GM23338 (cell line): ENCODE results near the gene FEN1.

Source experiments
- CREB1 ChIP-seq: fragments of 250-450 bp; sonication (Bioruptor Pico); IDR thresholded peaks from 2 replicates; pipeline ENCODE4 v1.5.0; 2020; ENCODE audit warnings: low read depth, mild to moderate bottlenecking, moderate library complexity
- CTCF ChIP-seq, 2 experiments: fragments of 200-600 bp in 1 of 2; sonication (generic) in 1 of 2; conservative IDR thresholded peaks; 2 replicates each; pipeline versions ENCODE4 v1.5.1 to v1.6.1; 2016 to 2017; ENCODE audit warnings: antibody characterized with exemption in 2 of 2, low read depth in 2 of 2, mild to moderate bottlenecking in 2 of 2, moderate library complexity in 1 of 2
- EZH2 ChIP-seq: fragments of 200-600 bp; sonication (generic); IDR thresholded peaks from one replicate; pipeline ENCODE4 v1.8.0; 2017; ENCODE audit warnings: antibody characterized with exemption, mild to moderate bottlenecking, low read depth; ENCODE audit not compliant: unreplicated experiment
- EZH2phosphoT487 ChIP-seq: fragments of 200-600 bp; sonication (generic); IDR thresholded peaks from one replicate; pipeline ENCODE4 v1.8.1; 2018; ENCODE audit warnings: antibody characterized with exemption; ENCODE audit not compliant: unreplicated experiment
- JUNB ChIP-seq: IDR thresholded peaks from one replicate; pipeline ENCODE4 v1.6.1; 2016; ENCODE audit warnings: antibody characterized with exemption; ENCODE audit not compliant: unreplicated experiment
- NANOG ChIP-seq: IDR thresholded peaks from 2 replicates; pipeline ENCODE4 v1.6.1; 2016; ENCODE audit warnings: antibody characterized with exemption, borderline replicate concordance
- POLR2AphosphoS5 ChIP-seq: IDR thresholded peaks from 2 replicates; pipeline ENCODE4 v1.6.1; 2016; ENCODE audit warnings: antibody characterized with exemption, low read depth
- STAT1 ChIP-seq: IDR thresholded peaks from one replicate; pipeline ENCODE4 v1.6.1; 2016; ENCODE audit warnings: antibody characterized with exemption; ENCODE audit not compliant: unreplicated experiment
- ZNF114 ChIP-seq: fragments of 250-450 bp; sonication (Bioruptor Pico); IDR thresholded peaks from 2 replicates; pipeline ENCODE4 v1.5.0; 2020; ENCODE audit warnings: mild to moderate bottlenecking, moderate library complexity
- ZNF331 ChIP-seq: fragments of 250-450 bp; sonication (Bioruptor Pico); IDR thresholded peaks from 2 replicates; pipeline ENCODE4 v1.5.0; 2020; ENCODE audit warnings: low read depth, mild to moderate bottlenecking, moderate library complexity
- ZNF462 ChIP-seq: fragments of 250-450 bp; sonication (Bioruptor Pico); IDR thresholded peaks from 2 replicates; pipeline ENCODE4 v1.5.0; 2020; ENCODE audit warnings: mild to moderate bottlenecking, moderate library complexity
- TF ChIP-seq, protein P1 (sequence below): IDR thresholded peaks from one replicate; pipeline ENCODE4 v1.6.1; 2018; ENCODE audit warnings: antibody characterized with exemption; ENCODE audit not compliant: unreplicated experiment
- TF ChIP-seq, protein P2 (sequence below): IDR thresholded peaks from 2 replicates; pipeline ENCODE4 v1.6.1; 2016; ENCODE audit warnings: antibody characterized with exemption

DNA sequence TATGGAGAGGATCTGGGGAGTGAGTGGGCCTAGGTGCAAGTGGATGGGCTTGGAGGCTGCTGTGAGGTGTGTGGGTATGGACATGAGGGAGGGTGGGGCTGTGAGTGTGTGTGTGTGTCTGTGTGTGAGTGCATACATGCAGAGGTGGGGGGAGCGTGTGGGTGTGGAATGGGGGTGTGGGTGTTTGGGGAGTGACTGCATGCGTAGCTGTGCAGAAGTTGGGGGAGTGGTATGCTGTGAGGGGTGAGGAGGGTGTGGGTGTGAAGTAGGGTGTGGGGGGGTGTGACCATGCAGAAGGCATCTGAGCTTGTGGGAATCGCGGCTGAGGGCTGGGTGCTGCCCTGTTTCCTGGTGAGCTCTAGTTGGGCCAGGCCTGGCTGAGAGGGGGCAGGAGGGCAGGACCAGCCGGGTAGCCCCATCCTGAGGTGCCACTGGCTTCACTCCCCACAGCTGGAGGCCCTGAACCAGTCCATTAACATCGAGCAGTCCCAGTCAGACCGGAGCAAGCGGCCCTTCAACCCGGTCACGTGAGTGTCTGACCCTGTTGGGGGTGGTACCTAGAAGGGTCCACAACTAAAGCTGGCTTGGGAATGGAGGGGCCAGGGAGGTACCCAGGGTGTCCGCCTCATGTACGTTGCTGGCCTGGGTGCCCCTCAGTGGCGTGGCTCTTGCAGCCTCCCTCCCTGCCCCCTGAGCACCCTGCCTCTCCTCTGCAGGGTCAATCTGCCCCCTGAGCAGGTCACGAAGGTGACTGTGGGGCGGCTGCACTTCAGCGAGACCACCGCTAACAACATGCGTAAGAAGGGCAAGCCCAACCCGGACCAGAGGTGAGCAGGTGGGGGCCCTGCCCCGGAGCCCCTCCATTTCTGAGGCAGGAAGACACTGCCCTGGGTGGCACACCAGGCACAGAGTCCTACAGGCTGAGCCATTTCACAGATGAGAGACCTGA lies 16.8 kb upstream of the FEN1 start:
- TF ChIP-seq CTCF (conservative IDR thresholded peaks at IDR 0.05; ENCODE audit: low read depth in 2 of 2) = no peak
- TF ChIP-seq, protein P1, sequence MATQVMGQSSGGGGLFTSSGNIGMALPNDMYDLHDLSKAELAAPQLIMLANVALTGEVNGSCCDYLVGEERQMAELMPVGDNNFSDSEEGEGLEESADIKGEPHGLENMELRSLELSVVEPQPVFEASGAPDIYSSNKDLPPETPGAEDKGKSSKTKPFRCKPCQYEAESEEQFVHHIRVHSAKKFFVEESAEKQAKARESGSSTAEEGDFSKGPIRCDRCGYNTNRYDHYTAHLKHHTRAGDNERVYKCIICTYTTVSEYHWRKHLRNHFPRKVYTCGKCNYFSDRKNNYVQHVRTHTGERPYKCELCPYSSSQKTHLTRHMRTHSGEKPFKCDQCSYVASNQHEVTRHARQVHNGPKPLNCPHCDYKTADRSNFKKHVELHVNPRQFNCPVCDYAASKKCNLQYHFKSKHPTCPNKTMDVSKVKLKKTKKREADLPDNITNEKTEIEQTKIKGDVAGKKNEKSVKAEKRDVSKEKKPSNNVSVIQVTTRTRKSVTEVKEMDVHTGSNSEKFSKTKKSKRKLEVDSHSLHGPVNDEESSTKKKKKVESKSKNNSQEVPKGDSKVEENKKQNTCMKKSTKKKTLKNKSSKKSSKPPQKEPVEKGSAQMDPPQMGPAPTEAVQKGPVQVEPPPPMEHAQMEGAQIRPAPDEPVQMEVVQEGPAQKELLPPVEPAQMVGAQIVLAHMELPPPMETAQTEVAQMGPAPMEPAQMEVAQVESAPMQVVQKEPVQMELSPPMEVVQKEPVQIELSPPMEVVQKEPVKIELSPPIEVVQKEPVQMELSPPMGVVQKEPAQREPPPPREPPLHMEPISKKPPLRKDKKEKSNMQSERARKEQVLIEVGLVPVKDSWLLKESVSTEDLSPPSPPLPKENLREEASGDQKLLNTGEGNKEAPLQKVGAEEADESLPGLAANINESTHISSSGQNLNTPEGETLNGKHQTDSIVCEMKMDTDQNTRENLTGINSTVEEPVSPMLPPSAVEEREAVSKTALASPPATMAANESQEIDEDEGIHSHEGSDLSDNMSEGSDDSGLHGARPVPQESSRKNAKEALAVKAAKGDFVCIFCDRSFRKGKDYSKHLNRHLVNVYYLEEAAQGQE = no peak
- no peak for TF ChIP-seq POLR2AphosphoS5
- no peak for TF ChIP-seq EZH2
- TF ChIP-seq EZH2phosphoT487 = no peak
- TF ChIP-seq CREB1 = no peak
- no peak for TF ChIP-seq JUNB
- no peak for TF ChIP-seq ZNF114
- no peak for TF ChIP-seq ZNF331 (CRISPR knock-in tag)
- no peak for TF ChIP-seq ZNF462 (CRISPR knock-in tag)
- no peak for TF ChIP-seq NANOG
- TF ChIP-seq, protein P2, sequence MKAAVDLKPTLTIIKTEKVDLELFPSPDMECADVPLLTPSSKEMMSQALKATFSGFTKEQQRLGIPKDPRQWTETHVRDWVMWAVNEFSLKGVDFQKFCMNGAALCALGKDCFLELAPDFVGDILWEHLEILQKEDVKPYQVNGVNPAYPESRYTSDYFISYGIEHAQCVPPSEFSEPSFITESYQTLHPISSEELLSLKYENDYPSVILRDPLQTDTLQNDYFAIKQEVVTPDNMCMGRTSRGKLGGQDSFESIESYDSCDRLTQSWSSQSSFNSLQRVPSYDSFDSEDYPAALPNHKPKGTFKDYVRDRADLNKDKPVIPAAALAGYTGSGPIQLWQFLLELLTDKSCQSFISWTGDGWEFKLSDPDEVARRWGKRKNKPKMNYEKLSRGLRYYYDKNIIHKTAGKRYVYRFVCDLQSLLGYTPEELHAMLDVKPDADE = no peak
- TF ChIP-seq STAT1 = no peak
